GM15510 (cell line): ENCODE measurements around the gene CDK12.

Experiments
- POLR2A ChIP-seq: IDR thresholded peaks from 3 replicates; pipeline ENCODE4 v1.6.1; 2011; ENCODE audit warnings: borderline replicate concordance; ENCODE audit not compliant: insufficient read length; ENCODE audit errors: extremely low read depth

The CDK12 gene

GRCh38 chr17:39487946-39488345 is 26.7 kb downstream of the CDK12 start:
- no peak for TF ChIP-seq POLR2A

GRCh38 chr17:39507511-39507910 is 46.2 kb downstream of the CDK12 start:
- no peak for TF ChIP-seq POLR2A

- TF ChIP-seq POLR2A = no peak
Measured at GRCh38 chr17:39508987-39509386, 47.7 kb downstream of the CDK12 start.

- TF ChIP-seq POLR2A = no peak
Measured at GRCh38 chr17:39513309-39513708, 52.0 kb downstream of the CDK12 start.

- no peak for TF ChIP-seq POLR2A
Measured at GRCh38 chr17:39513915-39514314, 52.6 kb downstream of the CDK12 start.

GRCh38 chr17:39517224-39517623 is 55.9 kb downstream of the CDK12 start:
- no peak for TF ChIP-seq POLR2A

- no peak for TF ChIP-seq POLR2A
Measured at GRCh38 chr17:39525801-39526506, 64.7 kb downstream of the CDK12 start.

- no peak for TF ChIP-seq POLR2A
Measured at GRCh38 chr17:39527220-39527813, 66.0 kb downstream of the CDK12 start.

GRCh38 chr17:39529455-39529854 is 68.2 kb downstream of the CDK12 start:
- TF ChIP-seq POLR2A = no peak

- no peak for TF ChIP-seq POLR2A
Measured at GRCh38 chr17:39530513-39530912, 69.2 kb downstream of the CDK12 start.

- no peak for TF ChIP-seq POLR2A
Measured at GRCh38 chr17:39531252-39531651, 70.0 kb downstream of the CDK12 start.

- no peak for TF ChIP-seq POLR2A
Measured at GRCh38 chr17:39533891-39534290, 72.6 kb downstream of the CDK12 start.

GRCh38 chr17:39534768-39535405 is 73.6 kb downstream of the CDK12 start:
- no peak for TF ChIP-seq POLR2A

GRCh38 chr17:39536468-39536867 is 75.2 kb downstream of the CDK12 start:
- TF ChIP-seq POLR2A = no peak

GRCh38 chr17:39538866-39539265 is 77.6 kb downstream of the CDK12 start:
- TF ChIP-seq POLR2A = no peak

GRCh38 chr17:39540611-39541010 is 79.3 kb downstream of the CDK12 start:
- no peak for TF ChIP-seq POLR2A
